Measurements from ENCODE around the gene RPS5.
"Not testable (repeated sequence)": the region's sequence is repeated elsewhere in the genome, so short reads cannot be mapped to it uniquely, and the experiment has no call there.

RPS5 gene

DNA sequence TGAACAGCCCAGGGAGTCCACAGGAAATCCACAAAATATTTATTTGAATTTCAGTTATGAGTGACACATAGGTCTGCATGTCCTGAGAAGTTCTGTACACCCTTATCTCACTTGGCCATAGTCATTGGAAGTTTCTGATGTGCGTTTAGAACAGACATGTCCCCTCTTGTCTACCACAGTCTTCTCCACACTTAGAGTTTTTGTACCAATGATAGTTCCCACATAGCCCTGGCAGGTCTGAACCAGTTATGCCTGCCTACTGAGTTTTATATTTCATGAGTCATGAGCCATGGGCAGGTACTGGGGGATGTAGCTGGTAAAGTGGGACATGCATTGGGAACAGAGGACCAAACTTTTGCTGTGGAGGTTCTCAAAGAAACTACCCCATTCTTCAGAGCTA, 41.5 kb downstream of the RPS5 start:
- DNase-seq (ENCODE audit: insufficient read length, low spot score) (no peak), FAIRE-seq (no peak)
- TF ChIP-seq POLR2A (IDR thresholded peaks at IDR 0.05; ENCODE audit: low read depth, low read length), result no peak

DNA sequence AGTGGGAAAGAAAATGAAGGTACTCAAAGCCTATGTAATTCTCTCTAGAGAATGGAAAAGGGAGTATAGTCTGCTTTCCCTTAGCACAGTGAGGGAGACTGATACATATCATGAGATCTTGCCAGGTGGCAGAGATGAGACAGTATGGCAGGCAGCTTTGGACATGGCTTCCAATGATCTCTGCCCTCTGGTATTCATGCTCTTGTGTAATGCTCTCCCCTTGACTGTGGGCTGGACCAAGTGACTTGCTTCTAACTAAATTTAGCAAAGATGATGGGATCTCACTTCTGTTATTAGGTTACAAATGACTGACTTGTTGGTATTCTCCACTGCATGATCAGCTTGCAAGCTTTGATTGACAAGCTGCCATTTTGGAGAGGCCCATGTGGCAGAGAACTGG, 42.7 kb downstream of the RPS5 start:
- FAIRE-seq (no peak), DNase-seq (ENCODE audit: insufficient read length, low spot score) (no peak)
- TF ChIP-seq POLR2A (IDR thresholded peaks at IDR 0.05; ENCODE audit: low read depth, low read length), result no peak

- TF ChIP-seq POLR2A (IDR thresholded peaks at IDR 0.05; ENCODE audit: low read depth, low read length), result no peak
- FAIRE-seq (no peak), DNase-seq (ENCODE audit: insufficient read length, low spot score) (no peak)
Observed at GRCh38 chr19:58434217-58434616, 47.1 kb downstream of the RPS5 start.

DNA sequence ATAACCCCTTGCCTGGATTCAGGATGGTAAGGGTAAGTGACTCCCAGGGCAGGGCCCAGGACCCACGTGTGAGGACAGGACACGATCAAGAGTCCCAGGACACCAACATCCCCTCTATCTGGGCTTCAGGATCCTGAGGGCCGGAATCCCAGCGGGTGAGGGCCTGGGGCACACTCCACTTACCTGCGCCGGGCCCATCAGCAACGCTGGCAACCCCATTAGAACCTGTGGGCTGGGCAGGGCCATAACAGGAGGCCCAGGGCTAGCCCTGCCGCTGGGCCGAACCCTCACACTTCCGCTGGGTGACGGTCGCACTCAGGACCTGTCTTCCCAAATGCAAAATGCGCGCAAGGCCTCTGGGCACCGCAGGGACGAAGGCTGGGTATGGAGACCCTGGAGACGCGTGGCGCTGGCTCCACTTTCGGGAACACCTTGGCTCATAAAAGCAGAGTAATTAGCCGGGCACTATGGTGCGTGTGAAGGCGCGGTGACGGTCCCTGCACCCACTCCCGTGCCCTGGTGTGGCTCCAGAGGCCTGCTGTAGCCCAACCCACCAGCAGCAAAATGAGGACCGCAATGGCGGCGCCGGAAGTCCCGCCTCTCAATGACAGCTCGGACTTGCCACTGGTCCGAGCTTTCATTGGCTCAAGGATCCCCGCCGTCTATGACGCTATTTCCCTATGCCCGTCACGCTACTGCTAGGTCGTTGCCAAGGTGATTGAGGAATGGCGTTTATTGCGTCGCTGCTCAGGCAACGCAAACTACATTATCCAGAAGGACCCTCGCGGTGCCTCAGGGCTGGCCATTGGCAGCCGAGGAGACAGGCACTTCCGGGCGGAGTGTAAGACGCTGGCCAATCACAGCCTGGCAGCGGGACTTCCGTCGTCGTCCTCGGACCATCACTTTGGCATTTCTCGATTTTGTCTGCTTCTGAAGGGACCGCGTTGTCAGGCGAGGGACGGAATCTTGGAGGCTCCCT, 52.8 kb downstream of the RPS5 start, which contains the start of gene ZNF132:
Gene ZNF132, minus strand, starts transcription at position 578 of the 979 bp plus-strand sequence. Its CDS starts 332 bp downstream, at position 246.
- DNase-seq (ENCODE audit: insufficient read length, low spot score), result no peak
- FAIRE-seq, result no peak

DNA sequence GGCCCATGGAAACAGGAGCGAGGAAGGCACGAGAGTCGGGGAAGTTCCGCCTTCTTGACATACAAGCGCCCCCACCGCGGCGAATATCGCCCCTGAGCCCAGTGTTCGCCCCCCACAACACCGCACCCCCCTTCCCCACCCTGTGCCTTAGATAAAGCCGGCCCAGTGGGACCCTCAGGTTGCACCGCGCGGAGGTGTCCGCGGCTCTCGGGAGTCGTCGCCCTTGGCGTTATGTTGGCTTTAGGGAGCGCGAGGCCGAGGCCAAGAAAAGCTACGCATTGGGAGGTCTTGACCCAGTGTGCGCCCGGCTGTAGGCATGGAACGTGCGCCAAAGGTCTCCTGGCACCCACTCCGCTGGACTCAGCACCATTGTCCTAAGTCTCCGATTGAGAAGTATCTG, 53.5 kb downstream of the RPS5 start:
- no peak for DNase-seq (ENCODE audit: insufficient read length, low spot score)
- no peak for TF ChIP-seq POLR2A (IDR thresholded peaks at IDR 0.05; ENCODE audit: low read depth, low read length)
- FAIRE-seq, result no peak

More for the DNA sequence above, 52.8 kb downstream of the RPS5 start, which contains the start of gene ZNF132:
- no peak for TF ChIP-seq POLR2A (IDR thresholded peaks at IDR 0.05; ENCODE audit: low read depth, low read length)

DNA sequence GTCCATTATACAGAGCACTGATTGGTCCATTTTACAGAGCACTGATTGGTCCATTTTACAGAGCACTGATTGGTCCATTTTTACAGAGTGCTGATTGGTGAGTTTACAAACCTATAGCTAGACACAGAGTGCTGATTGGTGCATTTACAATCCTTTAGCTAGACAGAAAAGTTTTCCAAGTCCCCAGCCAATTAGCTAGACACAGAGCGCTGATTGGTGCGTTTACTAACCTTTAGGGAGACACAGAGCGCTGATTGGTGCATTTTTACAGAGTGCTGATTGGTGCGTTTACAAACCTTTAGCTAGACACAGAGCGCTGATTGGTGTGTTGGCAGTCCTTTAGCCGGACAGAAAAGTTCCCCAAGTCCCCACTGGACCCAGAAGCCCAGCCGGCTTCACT, 55.9 kb downstream of the RPS5 start:
- FAIRE-seq; DNase-seq (ENCODE audit: insufficient read length, low spot score): not testable (repeated sequence)

Measured in H54 (cell line).